Stimulated activated naive B cell treated with anti-CD40 and anti-IgM and Interleukin-4, amounts not matched to agents 10 μg/mL and 1 μg/mL and 100 μg/mL, for 72 hours (primary cell): ENCODE data around the gene RGSL1.

ENCODE experiments used
- ATAC-seq, 2 donors: fragments of 150-1000 bp; cut with Tn5 transposase; replicated peaks; 2 replicates each; pipeline ENCODE4 v1.10.0; 2021; ENCODE audit warnings: moderate library complexity in 1 of 2
- DNase-seq: peaks from one replicate; pipeline ENCODE4 v3.0.0; 2021
- H3K27ac Mint-ChIP-seq: one replicate; pipeline ENCODE4 v1.8.0; 2022; ENCODE audit warnings: mild to moderate bottlenecking, mixed read lengths
- H3K27me3 Mint-ChIP-seq, 2 donors: one replicate each; pipeline ENCODE4 v1.8.0; 2022; ENCODE audit warnings: mixed read lengths in 2 of 2
- H3K36me3 Mint-ChIP-seq, 2 donors: one replicate each; pipeline ENCODE4 v1.8.0; 2022; ENCODE audit warnings: mixed read lengths in 2 of 2, mild to moderate bottlenecking in 1 of 2
- H3K4me1 Mint-ChIP-seq, 2 donors: one replicate each; pipeline ENCODE4 v1.8.0; 2022; ENCODE audit warnings: mixed read lengths in 2 of 2, mild to moderate bottlenecking in 1 of 2
- H3K4me3 Mint-ChIP-seq, 2 donors: one replicate each; pipeline ENCODE4 v1.8.0; 2022; ENCODE audit warnings: mild to moderate bottlenecking in 2 of 2, mixed read lengths in 2 of 2, moderate library complexity in 1 of 2
- H3K9me3 Mint-ChIP-seq, 2 donors: one replicate each; pipeline ENCODE4 v1.8.0; 2022; ENCODE audit warnings: mixed read lengths in 2 of 2, mild to moderate bottlenecking in 1 of 2

RGSL1 gene

GRCh38 chr1:182533896-182534295, 84.0 kb downstream of the RGSL1 start:
- Mint-ChIP-seq H3K36me3 (no peaks in the 10 kb centered on the region), H3K4me1 (no peaks in the 10 kb centered on the region), H3K27me3 (peaks cover 5 to 6% of the 10 kb centered on the region in 2 donors), H3K4me3 (no peak overlapping the region), H3K9me3 (peaks cover 3 to 4% of the 10 kb centered on the region in 2 donors), H3K27ac (no peak overlapping the region)
- DNase-seq (no peak), ATAC-seq (no peak)

- ATAC-seq (no peak), DNase-seq (no peak)
- no peak overlapping the region for H3K4me3 Mint-ChIP-seq
- no peaks in the 10 kb centered on the region for H3K4me1 Mint-ChIP-seq
- peaks cover 0 to 8% of the 10 kb centered on the region in 2 donors for H3K27me3 Mint-ChIP-seq
- no peak overlapping the region for H3K27ac Mint-ChIP-seq
- H3K36me3 Mint-ChIP-seq: peaks cover 0 to 3% of the 10 kb centered on the region in 2 donors
- peaks cover 0 to 6% of the 10 kb centered on the region in 2 donors for H3K9me3 Mint-ChIP-seq
Measured at GRCh38 chr1:182549346-182549745, 99.4 kb downstream of the RGSL1 start.

- Mint-ChIP-seq H3K27ac (no peak overlapping the region), H3K4me3 (no peak overlapping the region), H3K4me1 (no peaks in the 10 kb centered on the region), H3K27me3 (peaks cover 0 to 8% of the 10 kb centered on the region in 2 donors), H3K36me3 (peaks cover 0 to 3% of the 10 kb centered on the region in 2 donors), H3K9me3 (peaks cover 0 to 6% of the 10 kb centered on the region in 2 donors)
- no peak for ATAC-seq
- no peak for DNase-seq
Measured at GRCh38 chr1:182549811-182550210, 99.9 kb downstream of the RGSL1 start.

GRCh38 chr1:182552527-182552926, 102.6 kb downstream of the RGSL1 start:
- ATAC-seq (no peak), DNase-seq (no peak)
- no peak overlapping the region for H3K4me3 Mint-ChIP-seq
- peaks cover 0 to 3% of the 10 kb centered on the region in 2 donors for H3K36me3 Mint-ChIP-seq
- H3K27me3 Mint-ChIP-seq: no peaks in the 10 kb centered on the region
- H3K27ac Mint-ChIP-seq: no peak overlapping the region
- peaks cover 2 to 5% of the 10 kb centered on the region in 2 donors for H3K4me1 Mint-ChIP-seq
- H3K9me3 Mint-ChIP-seq: peaks cover 0 to 6% of the 10 kb centered on the region in 2 donors

- H3K27me3 Mint-ChIP-seq: no peaks in the 10 kb centered on the region
- no peak overlapping the region for H3K27ac Mint-ChIP-seq
Measured at GRCh38 chr1:182555493-182555892, 105.5 kb downstream of the RGSL1 start.

GRCh38 chr1:182556279-182556678, 106.3 kb downstream of the RGSL1 start:
- no peak for DNase-seq
- ATAC-seq: peak in 1 of 2 donors; percentile 36
- H3K27me3 Mint-ChIP-seq: no peaks in the 10 kb centered on the region
- peaks cover 0 to 3% of the 10 kb centered on the region in 2 donors for H3K36me3 Mint-ChIP-seq
- peaks cover 2 to 5% of the 10 kb centered on the region in 2 donors for H3K4me1 Mint-ChIP-seq
- no peak overlapping the region for H3K27ac Mint-ChIP-seq
- peaks cover 0 to 6% of the 10 kb centered on the region in 2 donors for H3K9me3 Mint-ChIP-seq
- H3K4me3 Mint-ChIP-seq: no peak overlapping the region

More at GRCh38 chr1:182555493-182555892, 105.5 kb downstream of the RGSL1 start:
- ATAC-seq (no peak), DNase-seq (no peak)
- Mint-ChIP-seq H3K36me3 (peaks cover 0 to 3% of the 10 kb centered on the region in 2 donors), H3K4me3 (no peak overlapping the region), H3K9me3 (peaks cover 0 to 6% of the 10 kb centered on the region in 2 donors), H3K4me1 (peaks cover 2 to 5% of the 10 kb centered on the region in 2 donors)

- Mint-ChIP-seq H3K36me3 (no peaks in the 10 kb centered on the region), H3K9me3 (no peaks in the 10 kb centered on the region), H3K4me1 (peaks cover 2 to 5% of the 10 kb centered on the region in 2 donors), H3K27ac (no peak overlapping the region), H3K4me3 (no peak overlapping the region), H3K27me3 (no peaks in the 10 kb centered on the region)
- ATAC-seq: no peak
- DNase-seq: no peak
Measured at GRCh38 chr1:182560392-182560984, 110.5 kb downstream of the RGSL1 start.

GRCh38 chr1:182561456-182561855, 111.5 kb downstream of the RGSL1 start:
- Mint-ChIP-seq H3K27me3 (no peaks in the 10 kb centered on the region), H3K9me3 (no peaks in the 10 kb centered on the region), H3K4me1 (peaks cover 2 to 5% of the 10 kb centered on the region in 2 donors), H3K4me3 (no peak overlapping the region), H3K36me3 (no peaks in the 10 kb centered on the region), H3K27ac (no peak overlapping the region)
- no peak for DNase-seq
- ATAC-seq: no peak

GRCh38 chr1:182563095-182563494, 113.1 kb downstream of the RGSL1 start:
- Mint-ChIP-seq H3K36me3 (no peaks in the 10 kb centered on the region), H3K4me3 (no peak overlapping the region), H3K27me3 (no peaks in the 10 kb centered on the region), H3K4me1 (no peaks in the 10 kb centered on the region), H3K27ac (no peak overlapping the region), H3K9me3 (no peaks in the 10 kb centered on the region)
- ATAC-seq (no peak), DNase-seq (no peak)

GRCh38 chr1:182564406-182565004, 114.6 kb downstream of the RGSL1 start:
- Mint-ChIP-seq H3K27ac (no peak overlapping the region), H3K27me3 (no peaks in the 10 kb centered on the region), H3K36me3 (no peaks in the 10 kb centered on the region), H3K4me1 (no peaks in the 10 kb centered on the region), H3K9me3 (no peaks in the 10 kb centered on the region), H3K4me3 (no peak overlapping the region)
- ATAC-seq: no peak
- DNase-seq: no peak

GRCh38 chr1:182565537-182565936, 115.6 kb downstream of the RGSL1 start:
- Mint-ChIP-seq H3K4me1 (no peaks in the 10 kb centered on the region), H3K4me3 (no peak overlapping the region), H3K27ac (no peak overlapping the region), H3K36me3 (no peaks in the 10 kb centered on the region), H3K9me3 (no peaks in the 10 kb centered on the region), H3K27me3 (no peaks in the 10 kb centered on the region)
- ATAC-seq: no peak
- DNase-seq: no peak

GRCh38 chr1:182567629-182568028, 117.7 kb downstream of the RGSL1 start:
- H3K36me3 Mint-ChIP-seq: peaks cover 0 to 3% of the 10 kb centered on the region in 2 donors
- DNase-seq: no peak
- no peak for ATAC-seq
- H3K9me3 Mint-ChIP-seq: no peaks in the 10 kb centered on the region
- H3K27ac Mint-ChIP-seq: no peak overlapping the region
- H3K4me1 Mint-ChIP-seq: peaks cover 0 to 3% of the 10 kb centered on the region in 2 donors
- no peak overlapping the region for H3K4me3 Mint-ChIP-seq
- H3K27me3 Mint-ChIP-seq: no peaks in the 10 kb centered on the region

- peaks cover 0 to 3% of the 10 kb centered on the region in 2 donors for H3K4me1 Mint-ChIP-seq
- DNase-seq: no peak
- H3K4me3 Mint-ChIP-seq: no peak overlapping the region
- H3K36me3 Mint-ChIP-seq: peaks cover 5 to 8% of the 10 kb centered on the region in 2 donors
- ATAC-seq: peak; percentile 73 to 84
- H3K9me3 Mint-ChIP-seq: no peaks in the 10 kb centered on the region
- H3K27ac Mint-ChIP-seq: no peak overlapping the region
- H3K27me3 Mint-ChIP-seq: no peaks in the 10 kb centered on the region
Measured at GRCh38 chr1:182568647-182569284, 118.8 kb downstream of the RGSL1 start.

GRCh38 chr1:182569939-182570610, 120.1 kb downstream of the RGSL1 start:
- no peak for DNase-seq
- Mint-ChIP-seq H3K4me1 (peaks cover 0 to 3% of the 10 kb centered on the region in 2 donors), H3K36me3 (peaks cover 5 to 12% of the 10 kb centered on the region in 2 donors), H3K27me3 (no peaks in the 10 kb centered on the region), H3K27ac (no peak overlapping the region), H3K4me3 (no peak overlapping the region), H3K9me3 (no peaks in the 10 kb centered on the region)
- peak; percentile 43 to 55 for ATAC-seq
